PFSK-1 (cell line): ENCODE measurements around the gene HCN1.

Experiments used
- FOXP2 ChIP-seq: optimal IDR thresholded peaks from 2 replicates; pipeline ENCODE3; 2011; ENCODE audit warnings: borderline replicate concordance, control low read depth, inconsistent platforms; ENCODE audit not compliant: insufficient read depth; ENCODE audit errors: extremely low read length, extremely low read depth
- POLR2AphosphoS5 ChIP-seq: IDR thresholded peaks from 2 replicates; pipeline ENCODE4 v1.6.1; 2012; ENCODE audit warnings: low read depth, mild to moderate bottlenecking, control low read depth, low read length, moderate library complexity
- REST ChIP-seq, 2 experiments: IDR thresholded peaks; 2 replicates each; pipeline versions ENCODE4 v1.6.1 to v1.8.0; 2011 to 2012; ENCODE audit warnings: low read depth in 2 of 2, low read length in 2 of 2, control low read depth in 1 of 2, inconsistent platforms in 1 of 2, mild to moderate bottlenecking in 1 of 2, moderate library complexity in 1 of 2; ENCODE audit not compliant: insufficient read depth in 1 of 2
- SIN3A ChIP-seq: IDR thresholded peaks from 2 replicates; pipeline ENCODE4 v1.6.1; 2012; ENCODE audit warnings: mild to moderate bottlenecking, low read length, moderate library complexity, borderline replicate concordance; ENCODE audit not compliant: insufficient read depth
- TAF1 ChIP-seq: IDR thresholded peaks from 2 replicates; pipeline ENCODE4 v1.6.1; 2012; ENCODE audit warnings: low read length, control low read depth, borderline replicate concordance; ENCODE audit not compliant: insufficient read depth

The HCN1 gene

GRCh38 chr5:45694971-45695803, 993 bp downstream of the HCN1 start:
- TF ChIP-seq SIN3A (no peak), POLR2AphosphoS5 (no peak), TAF1 (no peak), FOXP2 (no peak), REST (IDR thresholded peaks at IDR 0.05; ENCODE audit: insufficient read depth in 1 of 2, low read depth in 2 of 2, low read length in 2 of 2) (no peak)

GRCh38 chr5:45694255-45694814, 1.8 kb downstream of the HCN1 start:
- TF ChIP-seq POLR2AphosphoS5, result no peak
- no peak for TF ChIP-seq FOXP2
- peak; percentile 68 to 92; a peak in 3 of 4 replicates for TF ChIP-seq REST (IDR thresholded peaks at IDR 0.05; ENCODE audit: insufficient read depth in 1 of 2, low read depth in 2 of 2, low read length in 2 of 2)
- no peak for TF ChIP-seq SIN3A
- no peak for TF ChIP-seq TAF1

GRCh38 chr5:45692481-45692880, 3.7 kb downstream of the HCN1 start:
- TF ChIP-seq POLR2AphosphoS5 (no peak), SIN3A (no peak), TAF1 (no peak), REST (IDR thresholded peaks at IDR 0.05; ENCODE audit: insufficient read depth in 1 of 2, low read depth in 2 of 2, low read length in 2 of 2) (no peak), FOXP2 (no peak)

GRCh38 chr5:45691656-45692055, 4.5 kb downstream of the HCN1 start:
- TF ChIP-seq POLR2AphosphoS5, result no peak
- TF ChIP-seq FOXP2, result no peak
- TF ChIP-seq SIN3A, result no peak
- TF ChIP-seq TAF1, result no peak
- TF ChIP-seq REST (IDR thresholded peaks at IDR 0.05; ENCODE audit: insufficient read depth in 1 of 2, low read depth in 2 of 2, low read length in 2 of 2), result no peak
